ENCODE measurements around the gene ADAMTS17. TPM values are rescaled to one million over a fixed set of nuclear protein-coding genes. Genes with fewer than 3 reads are reported as not detected.

The ADAMTS17 gene
- total RNA-seq, 4 donors from 2014 or later = 7.2 to 15.1 (median 8.9) TPM

- Histone ChIP-seq H3K27ac (no peak overlapping the region), H3K36me3 (no peaks in the 10 kb centered on the region), H3K9me3 (no peaks in the 10 kb centered on the region), H3K4me3 (no peak overlapping the region), H3K4me1 (peaks cover 0 to 7% (median 0%) of the 10 kb centered on the region in 4 donors), H3K27me3 (no peaks in the 10 kb centered on the region)
- TF ChIP-seq POLR2A (IDR thresholded peaks at IDR 0.05) = no peak
- no peak for TF ChIP-seq CTCF (IDR thresholded peaks at IDR 0.05)
- DNase-seq = no peak
These were observed 200.3 kb downstream of the ADAMTS17 start for GRCh38 chr15:100141311-100142001.

- no peak for TF ChIP-seq POLR2A (IDR thresholded peaks at IDR 0.05)
- TF ChIP-seq CTCF (IDR thresholded peaks at IDR 0.05) = no peak
- DNase-seq = no peak
- no peaks in the 10 kb centered on the region for H3K9me3 ChIP-seq
- H3K4me3 ChIP-seq = no peak overlapping the region
- no peaks in the 10 kb centered on the region for H3K27me3 ChIP-seq
- peaks cover 0 to 7% (median 0%) of the 10 kb centered on the region in 4 donors for H3K4me1 ChIP-seq
- no peaks in the 10 kb centered on the region for H3K36me3 ChIP-seq
- H3K27ac ChIP-seq = no peak overlapping the region
These were observed 201.1 kb downstream of the ADAMTS17 start for GRCh38 chr15:100140527-100141308.

- DNase-seq = no peak
- Histone ChIP-seq H3K4me3 (no peak overlapping the region), H3K27ac (no peak overlapping the region), H3K27me3 (no peaks in the 10 kb centered on the region), H3K9me3 (no peaks in the 10 kb centered on the region), H3K4me1 (no peaks in the 10 kb centered on the region), H3K36me3 (no peaks in the 10 kb centered on the region)
- TF ChIP-seq POLR2A (IDR thresholded peaks at IDR 0.05) (no peak), CTCF (IDR thresholded peaks at IDR 0.05) (no peak)
These were observed 207.2 kb downstream of the ADAMTS17 start for GRCh38 chr15:100134586-100134985.

GRCh38 chr15:100134089-100134583, 207.6 kb downstream of the ADAMTS17 start:
- TF ChIP-seq CTCF (IDR thresholded peaks at IDR 0.05) (no peak), POLR2A (IDR thresholded peaks at IDR 0.05) (no peak)
- H3K27me3 ChIP-seq = no peaks in the 10 kb centered on the region
- H3K4me1 ChIP-seq = no peaks in the 10 kb centered on the region
- H3K9me3 ChIP-seq = no peaks in the 10 kb centered on the region
- no peaks in the 10 kb centered on the region for H3K36me3 ChIP-seq
- no peak overlapping the region for H3K27ac ChIP-seq
- DNase-seq = no peak
- H3K4me3 ChIP-seq = no peak overlapping the region

- Histone ChIP-seq H3K4me1 (no peaks in the 10 kb centered on the region), H3K27ac (no peak overlapping the region), H3K36me3 (no peaks in the 10 kb centered on the region), H3K9me3 (no peaks in the 10 kb centered on the region), H3K27me3 (no peaks in the 10 kb centered on the region), H3K4me3 (no peak overlapping the region)
- no peak for DNase-seq
- no peak for TF ChIP-seq CTCF (IDR thresholded peaks at IDR 0.05)
- TF ChIP-seq POLR2A (IDR thresholded peaks at IDR 0.05) = no peak
These were observed 208.8 kb downstream of the ADAMTS17 start for GRCh38 chr15:100133001-100133400.
